Activated CD4-positive, alpha-beta T cell treated with anti-CD3 and anti-CD28 coated beads for 1 hour (primary cell): ENCODE measurements around the gene PLEKHA8.
"Not testable (repeated sequence)": the region's sequence is repeated elsewhere in the genome, so short reads cannot be mapped to it uniquely, and the experiment has no call there.

ENCODE experiments used
- DNase-seq: peaks from one replicate; pipeline ENCODE4 v3.0.0-alpha.2; 2020

The PLEKHA8 gene

GRCh38 chr7:30068117-30068516, 39.9 kb downstream of the PLEKHA8 start:
- DNase-seq = no peak

- no peak for DNase-seq
Observed at GRCh38 chr7:30069096-30069867, 41.1 kb downstream of the PLEKHA8 start.

- DNase-seq = no peak
Observed at GRCh38 chr7:30070052-30070451, 41.8 kb downstream of the PLEKHA8 start.

GRCh38 chr7:30072735-30073134, 44.5 kb downstream of the PLEKHA8 start:
- no peak for DNase-seq

GRCh38 chr7:30074422-30075030, 46.3 kb downstream of the PLEKHA8 start:
- DNase-seq = no peak

GRCh38 chr7:30076411-30076810, 48.2 kb downstream of the PLEKHA8 start:
- DNase-seq = no peak

GRCh38 chr7:30078280-30078679, 50.1 kb downstream of the PLEKHA8 start:
- no peak for DNase-seq

GRCh38 chr7:30079880-30080279, 51.7 kb downstream of the PLEKHA8 start:
- DNase-seq = no peak

GRCh38 chr7:30080818-30081217, 52.6 kb downstream of the PLEKHA8 start:
- no peak for DNase-seq

GRCh38 chr7:30082686-30083085, 54.5 kb downstream of the PLEKHA8 start:
- no peak for DNase-seq

GRCh38 chr7:30083334-30083733, 55.1 kb downstream of the PLEKHA8 start:
- no peak for DNase-seq

- no peak for DNase-seq
Observed at GRCh38 chr7:30084212-30084611, 56.0 kb downstream of the PLEKHA8 start.

GRCh38 chr7:30086529-30086928, 58.3 kb downstream of the PLEKHA8 start:
- no peak for DNase-seq

- DNase-seq = no peak
Observed at GRCh38 chr7:30087371-30087770, 59.2 kb downstream of the PLEKHA8 start.

GRCh38 chr7:30088362-30088761, 60.1 kb downstream of the PLEKHA8 start:
- DNase-seq = no peak

- no peak for DNase-seq
Observed at GRCh38 chr7:30090111-30090510, 61.9 kb downstream of the PLEKHA8 start.

- DNase-seq = no peak
Observed at GRCh38 chr7:30091491-30091912, 63.3 kb downstream of the PLEKHA8 start.

GRCh38 chr7:30091987-30092386, 63.8 kb downstream of the PLEKHA8 start:
- DNase-seq = no peak

GRCh38 chr7:30093420-30093952, 65.3 kb downstream of the PLEKHA8 start:
- no peak for DNase-seq

GRCh38 chr7:30098599-30098998, 70.4 kb downstream of the PLEKHA8 start:
- DNase-seq = not testable (repeated sequence)

GRCh38 chr7:30102281-30102680, 74.1 kb downstream of the PLEKHA8 start:
- DNase-seq = no peak

- no peak for DNase-seq
Observed at GRCh38 chr7:30104157-30104556, 75.9 kb downstream of the PLEKHA8 start.

- no peak for DNase-seq
Observed at GRCh38 chr7:30112103-30112713, 84.0 kb downstream of the PLEKHA8 start.

GRCh38 chr7:30113144-30113543, 84.9 kb downstream of the PLEKHA8 start:
- DNase-seq = no peak
